ENCODE measurements around the gene CLCN6. TPM values are rescaled to one million over a fixed set of nuclear protein-coding genes. Genes with fewer than 3 reads are reported as not detected.

Gene CLCN6
- total and polyA plus RNA-seq, 7 experiments from 2014 or later = 3.4 to 23.0 (median 17.4) TPM

DNA sequence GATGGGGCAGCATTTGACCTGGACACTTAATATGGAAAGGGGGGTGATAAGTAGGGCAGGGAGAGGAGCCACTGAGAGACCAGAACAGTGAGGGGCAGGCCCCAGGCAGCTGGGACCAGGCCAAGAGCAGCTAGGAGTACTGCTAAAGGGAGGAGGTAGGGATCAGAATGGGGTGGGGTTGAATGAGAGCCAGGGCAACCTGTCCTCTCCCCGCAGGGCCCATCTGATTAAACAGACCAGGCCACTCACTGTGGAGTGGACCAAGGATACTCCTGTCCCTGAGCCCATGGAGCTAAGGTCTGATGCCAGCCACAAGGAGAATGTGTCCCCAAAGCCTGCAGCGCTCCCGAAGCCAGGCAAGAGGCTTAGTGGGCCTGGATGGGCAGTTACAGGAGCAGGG is 41.9 kb upstream of the CLCN6 start:
- intact Hi-C loops (cut with micrococcal nuclease) = no loop called here
- peaks cover 0 to 5% of the 10 kb centered on the region in 2 donors for H3K27me3 ChIP-seq (ENCODE audit: control insufficient read depth in 2 of 2, insufficient read depth in 2 of 2, low read length in 2 of 2)
- DNase-seq (no peak), ATAC-seq (no peak)
- H3K36me3 ChIP-seq (ENCODE audit: control insufficient read depth in 2 of 3, insufficient read depth in 3 of 3, low read length in 3 of 3) = no peaks in the 10 kb centered on the region
- H3K27ac ChIP-seq (ENCODE audit: low read depth, low read length) = no peak overlapping the region
- Mint-ChIP-seq H3K9me3 (no peaks in the 10 kb centered on the region), H3K27me3 (peaks cover 13 to 31% (median 17%) of the 10 kb centered on the region in 5 donors), H3K4me3 (no peak overlapping the region), H3K36me3 (no peaks in the 10 kb centered on the region), H3K27ac (no peak overlapping the region), H3K4me1 (peaks cover 2 to 12% (median 5%) of the 10 kb centered on the region in 7 donors)
- ChIA-PET POLR2A (no interaction called here), CTCF (interaction anchor here (0.8 kb wide), 1 partner anchor 20 kb away, joined by 3 read pairs; no protein-coding TSS in a partner anchor)
- no peaks in the 10 kb centered on the region for H3K9me3 ChIP-seq (ENCODE audit: control insufficient read depth in 2 of 3, low read length in 3 of 3)
- peaks cover 0 to 5% of the 10 kb centered on the region in 2 donors for H3K4me1 ChIP-seq (ENCODE audit: control insufficient read depth in 2 of 2, insufficient read depth in 2 of 2, low read length in 2 of 2)
- H3K4me3 ChIP-seq (ENCODE audit: low read length) = no peak overlapping the region

DNA sequence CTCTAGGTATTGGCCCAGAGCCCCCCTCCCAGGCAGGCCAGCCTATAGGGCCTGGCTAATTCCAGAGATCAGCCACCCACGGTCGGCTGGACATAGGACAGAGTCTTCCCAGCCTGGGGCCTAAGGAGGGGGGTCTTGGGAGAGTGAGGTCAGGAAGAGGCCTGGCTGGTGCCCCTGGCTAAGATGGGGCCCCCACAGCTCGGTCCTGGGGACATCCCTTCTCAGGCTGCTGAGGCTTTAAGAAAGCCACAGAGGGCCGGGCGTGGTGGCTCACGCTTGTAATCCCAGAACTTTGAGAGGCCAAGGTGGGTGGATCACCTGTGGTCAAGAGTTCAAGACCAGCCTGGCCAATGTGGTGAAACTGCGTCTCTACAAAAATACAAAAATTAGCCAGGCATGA is 41.5 kb upstream of the CLCN6 start:
- H3K4me1 ChIP-seq (ENCODE audit: control insufficient read depth in 2 of 2, insufficient read depth in 2 of 2, low read length in 2 of 2) = peaks cover 0 to 5% of the 10 kb centered on the region in 2 donors
- CTCF ChIA-PET = no interaction called here

DNA sequence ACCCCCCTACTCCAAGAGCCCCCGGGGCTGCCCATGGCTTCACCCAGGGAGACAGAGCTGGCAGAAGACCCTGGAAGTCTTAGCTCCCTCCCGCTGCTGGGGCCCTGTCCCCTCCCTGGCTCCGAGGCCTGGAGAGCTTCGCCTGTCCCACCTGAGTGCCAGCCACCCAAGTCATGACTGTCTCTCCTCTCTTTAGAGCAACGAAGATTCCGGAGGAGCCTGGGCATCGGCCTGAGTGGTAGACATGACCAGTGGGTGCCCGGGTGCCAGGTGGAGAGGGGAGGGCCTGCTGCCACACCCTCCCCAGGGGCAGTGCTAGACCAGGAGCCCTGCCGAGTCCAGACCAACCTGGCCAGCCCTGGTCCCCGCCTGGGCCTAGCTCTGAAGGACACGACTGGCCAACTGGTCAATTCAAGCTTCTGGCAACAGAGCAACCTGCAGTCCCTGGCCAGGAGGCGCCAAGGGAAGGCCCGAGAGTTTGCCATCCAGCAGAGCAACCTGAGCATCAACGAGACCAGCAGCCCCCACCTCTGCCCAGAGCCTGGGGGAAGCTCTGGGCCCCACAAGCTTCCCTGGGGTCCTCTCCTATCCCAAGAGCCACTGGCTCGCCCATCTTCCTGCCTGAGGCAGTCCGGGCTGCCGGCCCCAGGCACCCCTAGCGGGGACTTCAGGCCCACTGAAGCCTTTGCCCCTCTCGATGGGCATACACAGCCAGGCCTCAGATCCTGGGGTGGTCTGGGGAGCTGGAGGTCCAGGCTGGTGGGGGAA is 40.1 kb upstream of the CLCN6 start:
- H3K27me3 ChIP-seq (ENCODE audit: control insufficient read depth in 2 of 2, insufficient read depth in 2 of 2, low read length in 2 of 2) = peaks cover 0 to 5% of the 10 kb centered on the region in 2 donors
- intact Hi-C loops (cut with micrococcal nuclease) = no loop called here
- no peak overlapping the region for H3K27ac Mint-ChIP-seq
- ATAC-seq (no peak), DNase-seq (no peak)
- H3K4me1 Mint-ChIP-seq = peaks cover 2 to 12% (median 5%) of the 10 kb centered on the region in 7 donors
- ChIA-PET POLR2A (no interaction called here), CTCF (no interaction called here)
- H3K4me1 ChIP-seq (ENCODE audit: control insufficient read depth in 2 of 2, insufficient read depth in 2 of 2, low read length in 2 of 2) = peaks cover 0 to 5% of the 10 kb centered on the region in 2 donors
- H3K27ac ChIP-seq (ENCODE audit: low read depth, low read length) = no peak overlapping the region
- no peaks in the 10 kb centered on the region for H3K9me3 Mint-ChIP-seq
- peaks cover 13 to 31% (median 17%) of the 10 kb centered on the region in 5 donors for H3K27me3 Mint-ChIP-seq
- no peaks in the 10 kb centered on the region for H3K9me3 ChIP-seq (ENCODE audit: control insufficient read depth in 2 of 3, low read length in 3 of 3)
- no peaks in the 10 kb centered on the region for H3K36me3 Mint-ChIP-seq
- no peak overlapping the region for H3K4me3 Mint-ChIP-seq
- H3K36me3 ChIP-seq (ENCODE audit: control insufficient read depth in 2 of 3, insufficient read depth in 3 of 3, low read length in 3 of 3) = no peaks in the 10 kb centered on the region
- no peak overlapping the region for H3K4me3 ChIP-seq (ENCODE audit: low read length)

More for the DNA sequence above, 41.5 kb upstream of the CLCN6 start:
- Mint-ChIP-seq H3K27ac (no peak overlapping the region), H3K27me3 (peaks cover 13 to 31% (median 17%) of the 10 kb centered on the region in 5 donors), H3K36me3 (no peaks in the 10 kb centered on the region), H3K4me3 (no peak overlapping the region), H3K9me3 (no peaks in the 10 kb centered on the region), H3K4me1 (peaks cover 2 to 12% (median 5%) of the 10 kb centered on the region in 7 donors)
- intact Hi-C loops (cut with micrococcal nuclease) = no loop called here
- H3K27ac ChIP-seq (ENCODE audit: low read depth, low read length) = no peak overlapping the region
- H3K4me3 ChIP-seq (ENCODE audit: low read length) = no peak overlapping the region
- DNase-seq (no peak), ATAC-seq (no peak)
- POLR2A ChIA-PET = no interaction called here
- no peaks in the 10 kb centered on the region for H3K36me3 ChIP-seq (ENCODE audit: control insufficient read depth in 2 of 3, insufficient read depth in 3 of 3, low read length in 3 of 3)
- no peaks in the 10 kb centered on the region for H3K9me3 ChIP-seq (ENCODE audit: control insufficient read depth in 2 of 3, low read length in 3 of 3)
- peaks cover 0 to 5% of the 10 kb centered on the region in 2 donors for H3K27me3 ChIP-seq (ENCODE audit: control insufficient read depth in 2 of 2, insufficient read depth in 2 of 2, low read length in 2 of 2)

DNA sequence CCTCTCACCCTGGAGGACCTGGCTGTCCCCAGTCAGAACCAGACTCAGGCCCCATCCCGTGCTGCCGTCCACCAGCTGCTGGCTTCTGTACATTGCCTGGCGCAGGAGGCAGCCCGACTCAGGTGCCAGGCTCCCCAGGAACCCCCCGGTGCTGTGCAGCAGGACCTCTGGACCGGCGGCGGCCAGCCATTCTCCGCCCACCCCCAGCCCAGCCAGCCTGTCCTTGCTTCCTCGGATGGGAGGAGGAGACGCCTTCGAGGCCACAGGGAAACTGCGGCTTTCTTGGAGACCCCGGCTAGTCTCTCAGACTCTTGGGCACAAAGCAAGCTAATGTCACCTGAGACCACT is 39.6 kb upstream of the CLCN6 start:
- Mint-ChIP-seq H3K27ac (no peak overlapping the region), H3K36me3 (no peaks in the 10 kb centered on the region), H3K9me3 (no peaks in the 10 kb centered on the region), H3K27me3 (peaks cover 11 to 26% (median 13%) of the 10 kb centered on the region in 5 donors), H3K4me1 (peaks cover 0 to 8% (median 4%) of the 10 kb centered on the region in 7 donors), H3K4me3 (no peak overlapping the region)
- no peak overlapping the region for H3K4me3 ChIP-seq (ENCODE audit: low read length)
- intact Hi-C loops (cut with micrococcal nuclease) = no loop called here
- DNase-seq (no peak), ATAC-seq (no peak)
- peaks cover 0 to 5% of the 10 kb centered on the region in 2 donors for H3K4me1 ChIP-seq (ENCODE audit: control insufficient read depth in 2 of 2, insufficient read depth in 2 of 2, low read length in 2 of 2)
- H3K27me3 ChIP-seq (ENCODE audit: control insufficient read depth in 2 of 2, insufficient read depth in 2 of 2, low read length in 2 of 2) = peaks cover 0 to 5% of the 10 kb centered on the region in 2 donors
- CTCF ChIA-PET = no interaction called here
- POLR2A ChIA-PET = no interaction called here
- H3K9me3 ChIP-seq (ENCODE audit: control insufficient read depth in 2 of 3, low read length in 3 of 3) = no peaks in the 10 kb centered on the region
- no peak overlapping the region for H3K27ac ChIP-seq (ENCODE audit: low read depth, low read length)
- H3K36me3 ChIP-seq (ENCODE audit: control insufficient read depth in 2 of 3, insufficient read depth in 3 of 3, low read length in 3 of 3) = no peaks in the 10 kb centered on the region

DNA sequence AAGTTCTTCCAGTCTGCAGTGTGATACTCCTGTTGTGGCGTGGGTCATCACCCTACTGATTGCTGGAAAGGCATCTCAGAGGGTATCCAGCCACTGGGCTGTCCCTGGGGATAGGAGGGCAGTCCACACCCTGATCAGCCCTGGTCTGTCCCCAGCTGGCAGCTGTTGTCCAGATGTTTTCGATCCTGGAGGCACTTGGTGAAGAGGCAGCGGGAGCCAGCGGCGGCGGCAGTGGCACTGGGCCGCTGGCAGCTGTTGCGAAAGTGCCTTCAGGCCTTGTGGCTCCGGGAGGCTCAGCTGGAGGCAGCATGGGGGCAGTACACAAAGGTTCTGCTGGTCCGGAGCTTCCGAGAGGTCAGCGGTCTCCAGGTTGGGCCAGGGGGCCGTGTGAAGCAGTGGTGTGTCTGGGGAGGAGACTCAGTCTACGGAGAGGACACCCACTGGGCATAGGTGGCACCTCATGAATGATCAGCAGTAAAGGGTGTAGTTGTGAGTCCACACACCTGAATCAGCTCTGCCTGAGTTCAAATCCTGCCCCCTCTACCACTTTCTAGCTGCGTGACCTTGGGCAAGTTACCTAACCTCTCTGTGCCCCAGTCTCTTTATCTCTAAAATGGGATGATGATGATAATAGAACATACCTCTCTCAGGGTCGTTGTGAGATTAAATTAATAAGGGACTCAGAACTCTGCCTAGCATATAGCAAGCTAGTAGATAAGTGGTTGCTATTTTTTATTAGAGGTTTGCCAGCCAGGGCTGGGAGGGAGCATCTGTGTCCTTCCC is 37.9 kb upstream of the CLCN6 start:
- no peaks in the 10 kb centered on the region for H3K4me1 Mint-ChIP-seq

DNA sequence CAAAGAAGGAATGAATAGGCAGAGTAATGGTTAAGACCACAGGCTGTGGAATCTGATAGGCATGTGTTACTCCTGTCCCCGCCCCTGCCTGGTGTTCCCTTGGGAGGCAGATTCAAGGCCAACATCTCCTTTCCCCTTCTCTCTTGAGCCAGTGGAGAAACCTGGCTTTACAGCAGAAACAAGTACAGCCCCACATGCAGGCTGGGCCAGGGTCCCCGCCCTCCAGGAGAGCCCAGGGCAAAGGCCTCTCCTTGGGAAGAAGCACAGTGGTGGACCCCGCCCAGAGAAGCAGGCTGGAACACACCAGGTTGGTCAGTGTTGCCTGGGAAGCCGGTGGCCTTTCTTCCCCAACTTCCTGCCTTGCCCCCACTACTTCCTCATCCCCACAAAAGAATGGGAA is 37.2 kb upstream of the CLCN6 start:
- H3K4me1 ChIP-seq (ENCODE audit: control insufficient read depth in 2 of 2, insufficient read depth in 2 of 2, low read length in 2 of 2) = no peaks in the 10 kb centered on the region
- Mint-ChIP-seq H3K36me3 (no peaks in the 10 kb centered on the region), H3K9me3 (no peaks in the 10 kb centered on the region), H3K27me3 (peaks cover 0 to 3% (median under 1%) of the 10 kb centered on the region in 5 donors), H3K4me1 (no peaks in the 10 kb centered on the region), H3K4me3 (no peak overlapping the region), H3K27ac (no peak overlapping the region)
- H3K36me3 ChIP-seq (ENCODE audit: control insufficient read depth in 2 of 3, insufficient read depth in 3 of 3, low read length in 3 of 3) = no peaks in the 10 kb centered on the region
- H3K27me3 ChIP-seq (ENCODE audit: control insufficient read depth in 2 of 2, insufficient read depth in 2 of 2, low read length in 2 of 2) = no peaks in the 10 kb centered on the region
- no peaks in the 10 kb centered on the region for H3K9me3 ChIP-seq (ENCODE audit: control insufficient read depth in 2 of 3, low read length in 3 of 3)
- no peak for ATAC-seq
- ChIA-PET CTCF (no interaction called here), POLR2A (no interaction called here)
- DNase-seq = no peak
- H3K27ac ChIP-seq (ENCODE audit: low read depth, low read length) = no peak overlapping the region
- H3K4me3 ChIP-seq (ENCODE audit: low read length) = no peak overlapping the region
- intact Hi-C loops (cut with micrococcal nuclease) = no loop called here

More for the DNA sequence above, 37.9 kb upstream of the CLCN6 start:
- Mint-ChIP-seq H3K27me3 (peaks cover 0 to 10% (median 6%) of the 10 kb centered on the region in 5 donors), H3K4me3 (no peak overlapping the region), H3K9me3 (no peaks in the 10 kb centered on the region), H3K27ac (no peak overlapping the region), H3K36me3 (no peaks in the 10 kb centered on the region)
- H3K4me3 ChIP-seq (ENCODE audit: low read length) = no peak overlapping the region
- ChIA-PET CTCF (no interaction called here), POLR2A (no interaction called here)
- intact Hi-C loops (cut with micrococcal nuclease) = no loop called here
- H3K27me3 ChIP-seq (ENCODE audit: control insufficient read depth in 2 of 2, insufficient read depth in 2 of 2, low read length in 2 of 2) = no peaks in the 10 kb centered on the region
- no peak for DNase-seq
- H3K4me1 ChIP-seq (ENCODE audit: control insufficient read depth in 2 of 2, insufficient read depth in 2 of 2, low read length in 2 of 2) = no peaks in the 10 kb centered on the region
- H3K36me3 ChIP-seq (ENCODE audit: control insufficient read depth in 2 of 3, insufficient read depth in 3 of 3, low read length in 3 of 3) = no peaks in the 10 kb centered on the region
- H3K9me3 ChIP-seq (ENCODE audit: control insufficient read depth in 2 of 3, low read length in 3 of 3) = no peaks in the 10 kb centered on the region
- no peak overlapping the region for H3K27ac ChIP-seq (ENCODE audit: low read depth, low read length)
- ATAC-seq = no peak

All from naive thymus-derived CD4-positive, alpha-beta T cell (primary cell).